GM12878 (cell line): ENCODE data around the gene CNOT2.

Experiments
- ATF3 ChIP-seq: IDR thresholded peaks from 2 replicates; pipeline ENCODE4 v1.6.1; 2011; ENCODE audit warnings: low read depth, mild to moderate bottlenecking, low read length, moderate library complexity, borderline replicate concordance; ENCODE audit errors: extremely low read depth
- CTCF ChIP-seq, 3 experiments: IDR thresholded peaks in 2 of 3; conservative IDR thresholded peaks in 1 of 3; 2 replicates each; pipeline ENCODE4 v1.5.1; 2011; ENCODE audit warnings: low read depth in 3 of 3, low read length in 3 of 3, mild to moderate bottlenecking in 3 of 3, control low read depth in 2 of 3, moderate library complexity in 2 of 3, inconsistent platforms in 1 of 3, mixed read lengths in 1 of 3; ENCODE audit not compliant: control insufficient read depth in 2 of 3, insufficient read depth in 1 of 3; ENCODE audit errors: extremely low read depth in 1 of 3
- DPF2 ChIP-seq: fragments of 450-650 bp; IDR thresholded peaks from 2 replicates; pipeline ENCODE4 v1.6.1; 2017; ENCODE audit warnings: mild to moderate bottlenecking
- E4F1 ChIP-seq: fragments of 450-650 bp; IDR thresholded peaks from 2 replicates; pipeline ENCODE4 v1.6.1; 2018; ENCODE audit warnings: borderline replicate concordance, mild to moderate bottlenecking; ENCODE audit not compliant: partially characterized antibody
- JUND ChIP-seq: IDR thresholded peaks from 2 replicates; pipeline ENCODE4 v1.6.1; 2012; ENCODE audit warnings: low read depth, mild to moderate bottlenecking, low read length, improper control_type of control experiment, moderate library complexity
- POLR2A ChIP-seq: IDR thresholded peaks from 2 replicates; pipeline ENCODE4 v1.6.1; 2011; ENCODE audit warnings: low read depth, mild to moderate bottlenecking, low read length
- POLR2AphosphoS5 ChIP-seq: IDR thresholded peaks from 2 replicates; pipeline ENCODE4 v1.6.1; 2011; ENCODE audit warnings: mild to moderate bottlenecking, low read length, inconsistent platforms
- SMAD1 ChIP-seq: fragments of 450-650 bp; IDR thresholded peaks from 2 replicates; pipeline ENCODE4 v1.6.1; 2018; ENCODE audit warnings: mild to moderate bottlenecking, low read depth; ENCODE audit not compliant: partially characterized antibody
- TAF1 ChIP-seq: IDR thresholded peaks from 2 replicates; pipeline ENCODE4 v1.6.1; 2011; ENCODE audit warnings: mild to moderate bottlenecking, low read depth, low read length, borderline replicate concordance
- TARDBP ChIP-seq: IDR thresholded peaks from 2 replicates; pipeline ENCODE4 v1.6.1; 2016; ENCODE audit warnings: borderline replicate concordance

DNA sequence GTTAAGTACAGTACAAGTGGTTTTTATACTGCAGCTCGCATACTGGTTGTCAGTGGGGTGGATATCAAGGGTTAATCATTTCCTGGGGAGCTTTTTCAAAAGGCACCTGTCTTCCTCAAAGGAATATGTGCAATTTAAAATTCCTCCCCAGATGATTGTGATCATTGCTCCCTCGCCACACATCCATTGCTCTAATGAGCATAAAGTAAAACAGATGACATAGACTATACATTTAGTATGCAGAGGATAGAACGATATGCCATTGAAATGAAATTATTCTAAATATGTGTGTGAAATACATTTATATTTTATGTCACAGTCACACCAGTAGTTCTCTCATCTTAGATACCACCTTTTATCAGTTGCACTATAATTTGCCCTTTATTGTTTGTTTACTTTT lies 86.5 kb downstream of the CNOT2 start:
- TF ChIP-seq CTCF (IDR thresholded peaks at IDR 0.05 in 2 of 3, conservative IDR thresholded peaks at IDR 0.05 in 1 of 3; ENCODE audit: control insufficient read depth in 2 of 3, extremely low read depth in 1 of 3, insufficient read depth in 1 of 3, low read depth in 3 of 3, low read length in 3 of 3) (no peak), E4F1 (no peak), POLR2A (no peak), POLR2AphosphoS5 (no peak), TARDBP (no peak), SMAD1 (no peak), ATF3 (no peak), TAF1 (no peak), JUND (no peak), DPF2 (no peak)
